HCT116 (cell line): ENCODE measurements around the gene EXOSC9.
A peak's percentile ranks its signal among the peaks of the same experiment; 100 is the strongest.

Experiments used
- CEBPB ChIP-seq: IDR thresholded peaks from 2 replicates; pipeline ENCODE4 v1.6.1; 2012; ENCODE audit warnings: low read depth
- CTCF ChIP-seq, 3 experiments: fragments of 200-600 bp in 1 of 3; sonication (generic) in 1 of 3; IDR thresholded peaks in 2 of 3; conservative IDR thresholded peaks in 1 of 3; 2 replicates each; pipeline ENCODE4 v1.5.1; 2012 to 2017; ENCODE audit warnings: low read depth in 2 of 3, low read length in 2 of 3, antibody characterized with exemption in 1 of 3, borderline replicate concordance in 1 of 3, control low read depth in 1 of 3, mild to moderate bottlenecking in 1 of 3, mixed read lengths in 1 of 3, mixed run types in 1 of 3, moderate library complexity in 1 of 3; ENCODE audit not compliant: insufficient read depth in 1 of 3
- EZH2 ChIP-seq: fragments of 200-600 bp; sonication (generic); IDR thresholded peaks from 2 replicates; pipeline ENCODE4 v1.6.1; 2017; ENCODE audit warnings: antibody characterized with exemption, mixed run types
- EZH2phosphoT487 ChIP-seq: fragments of 200-600 bp; IDR thresholded peaks from 2 replicates; pipeline ENCODE4 v1.6.1; 2018; ENCODE audit warnings: antibody characterized with exemption, borderline replicate concordance
- FOSL1 ChIP-seq: IDR thresholded peaks from 2 replicates; pipeline ENCODE4 v1.6.1; 2012; ENCODE audit warnings: low read depth
- POLR2A ChIP-seq: IDR thresholded peaks from 2 replicates; pipeline ENCODE4 v1.7.0; 2011; ENCODE audit warnings: borderline replicate concordance; ENCODE audit not compliant: insufficient read depth, insufficient read length; ENCODE audit errors: extremely low read depth
- RAD21 ChIP-seq: IDR thresholded peaks from 2 replicates; pipeline ENCODE4 v1.6.1; 2012; ENCODE audit warnings: low read depth, mild to moderate bottlenecking
- SRF ChIP-seq: IDR thresholded peaks from 2 replicates; pipeline ENCODE4 v1.6.1; 2012; ENCODE audit warnings: low read depth
- TCF7L2 ChIP-seq: IDR thresholded peaks from 2 replicates; pipeline ENCODE4 v1.7.0; 2011; ENCODE audit warnings: borderline replicate concordance, inconsistent platforms; ENCODE audit not compliant: insufficient read depth, insufficient read length; ENCODE audit errors: extremely low read depth
- ZBTB33 ChIP-seq: IDR thresholded peaks from 2 replicates; pipeline ENCODE4 v1.6.1; 2011; ENCODE audit warnings: mild to moderate bottlenecking, low read length, moderate library complexity; ENCODE audit not compliant: insufficient replicate concordance; ENCODE audit errors: extremely low read depth

- TF ChIP-seq POLR2A, result peak; percentile 93
- no peak; the same call in 1 of the 2 replicates for TF ChIP-seq CEBPB
- no peak for TF ChIP-seq CTCF (IDR thresholded peaks at IDR 0.05 in 2 of 3, conservative IDR thresholded peaks at IDR 0.05 in 1 of 3; ENCODE audit: borderline replicate concordance in 1 of 3, insufficient read depth in 1 of 3, low read depth in 2 of 3, low read length in 2 of 3)
- TF ChIP-seq TCF7L2, result peak; percentile 30
- TF ChIP-seq FOSL1, result no peak; the same call in 1 of the 2 replicates
- TF ChIP-seq ZBTB33, result peak; percentile 24
- no peak for TF ChIP-seq EZH2
- peak; percentile 97 for TF ChIP-seq SRF
- no peak for TF ChIP-seq EZH2phosphoT487
- no peak for TF ChIP-seq RAD21
These were observed at the start of gene EXOSC9 for GRCh38 chr4:121800961-121801714.
